Nephron progenitor cell (in vitro differentiated cells): ENCODE data around the gene USF2.
A peak's percentile ranks its signal among the peaks of the same experiment; 100 is the strongest.

Experiments
- DNase-seq: peaks from one replicate; pipeline ENCODE4 v3.0.0; 2021
- H3K27ac Mint-ChIP-seq: 2 replicates; pipeline ENCODE4 v1.8.0; 2021; ENCODE audit warnings: mild to moderate bottlenecking, moderate library complexity, mixed read lengths
- H3K27me3 Mint-ChIP-seq: 2 replicates; pipeline ENCODE4 v1.8.0; 2021; ENCODE audit warnings: mild to moderate bottlenecking, low read depth, mixed read lengths; ENCODE audit not compliant: poor library complexity
- H3K36me3 Mint-ChIP-seq: 2 replicates; pipeline ENCODE4 v1.8.0; 2021; ENCODE audit warnings: low read depth, mixed read lengths
- H3K4me1 Mint-ChIP-seq: 2 replicates; pipeline ENCODE4 v1.8.0; 2021; ENCODE audit warnings: mixed read lengths
- H3K4me3 Mint-ChIP-seq: 2 replicates; pipeline ENCODE4 v1.8.0; 2021; ENCODE audit warnings: mild to moderate bottlenecking, moderate library complexity, mixed read lengths
- H3K9me3 Mint-ChIP-seq: 2 replicates; pipeline ENCODE4 v1.8.0; 2021; ENCODE audit warnings: mild to moderate bottlenecking, moderate library complexity, mixed read lengths
- TF ChIP-seq, protein P1 (sequence below): fragments of 200-600 bp; sonication (generic); IDR thresholded peaks from 2 replicates; pipeline ENCODE4 v1.5.0; 2021; ENCODE audit warnings: antibody characterized with exemption

Gene USF2

DNA sequence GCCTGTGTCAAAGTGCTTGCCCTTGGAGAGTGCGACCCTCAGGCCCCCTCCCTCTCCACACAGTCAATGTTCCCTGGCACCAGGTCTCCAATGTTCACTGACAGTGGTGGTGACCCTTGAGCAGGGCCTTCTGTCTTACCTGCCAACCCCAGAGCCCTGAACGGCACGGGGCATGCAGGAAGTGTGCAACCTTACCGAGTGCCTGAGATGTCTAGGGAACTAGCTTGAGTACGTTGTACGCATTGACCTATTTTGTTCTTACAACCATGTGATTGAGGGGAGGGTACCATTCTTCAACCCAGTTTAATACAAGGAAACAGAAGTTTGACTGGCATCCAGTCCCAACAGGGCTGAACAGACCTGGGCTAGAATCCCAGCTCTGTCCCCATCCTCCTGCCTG lies 36.4 kb downstream of the USF2 start:
- DNase-seq, result no peak
- Mint-ChIP-seq H3K9me3 (no peaks in the 10 kb centered on the region), H3K27ac (no peak overlapping the region), H3K4me1 (peaks cover 56% of the 10 kb centered on the region), H3K36me3 (no peaks in the 10 kb centered on the region), H3K27me3 (peaks cover 8% of the 10 kb centered on the region), H3K4me3 (no peak overlapping the region)
- TF ChIP-seq, protein P1, sequence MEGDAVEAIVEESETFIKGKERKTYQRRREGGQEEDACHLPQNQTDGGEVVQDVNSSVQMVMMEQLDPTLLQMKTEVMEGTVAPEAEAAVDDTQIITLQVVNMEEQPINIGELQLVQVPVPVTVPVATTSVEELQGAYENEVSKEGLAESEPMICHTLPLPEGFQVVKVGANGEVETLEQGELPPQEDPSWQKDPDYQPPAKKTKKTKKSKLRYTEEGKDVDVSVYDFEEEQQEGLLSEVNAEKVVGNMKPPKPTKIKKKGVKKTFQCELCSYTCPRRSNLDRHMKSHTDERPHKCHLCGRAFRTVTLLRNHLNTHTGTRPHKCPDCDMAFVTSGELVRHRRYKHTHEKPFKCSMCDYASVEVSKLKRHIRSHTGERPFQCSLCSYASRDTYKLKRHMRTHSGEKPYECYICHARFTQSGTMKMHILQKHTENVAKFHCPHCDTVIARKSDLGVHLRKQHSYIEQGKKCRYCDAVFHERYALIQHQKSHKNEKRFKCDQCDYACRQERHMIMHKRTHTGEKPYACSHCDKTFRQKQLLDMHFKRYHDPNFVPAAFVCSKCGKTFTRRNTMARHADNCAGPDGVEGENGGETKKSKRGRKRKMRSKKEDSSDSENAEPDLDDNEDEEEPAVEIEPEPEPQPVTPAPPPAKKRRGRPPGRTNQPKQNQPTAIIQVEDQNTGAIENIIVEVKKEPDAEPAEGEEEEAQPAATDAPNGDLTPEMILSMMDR, result no peak

GRCh38 chr19:35306473-35307246 lies 37.9 kb downstream of the USF2 start:
- Mint-ChIP-seq H3K36me3 (no peaks in the 10 kb centered on the region), H3K4me1 (peaks cover 71% of the 10 kb centered on the region), H3K27me3 (peaks cover 11% of the 10 kb centered on the region), H3K27ac (peak overlapping the region; percentile 32), H3K9me3 (no peaks in the 10 kb centered on the region), H3K4me3 (no peak overlapping the region)
- DNase-seq, result no peak
- TF ChIP-seq, protein P1, result peak; percentile 37

- DNase-seq, result no peak
- H3K27ac Mint-ChIP-seq, result peak overlapping the region; percentile 96
- no peaks in the 10 kb centered on the region for H3K9me3 Mint-ChIP-seq
- TF ChIP-seq, protein P1, result no peak
- peaks cover 11% of the 10 kb centered on the region for H3K27me3 Mint-ChIP-seq
- H3K4me3 Mint-ChIP-seq, result peak overlapping the region; percentile 58
- H3K36me3 Mint-ChIP-seq, result no peaks in the 10 kb centered on the region
- peaks cover 82% of the 10 kb centered on the region for H3K4me1 Mint-ChIP-seq
Measured at GRCh38 chr19:35307931-35308330, 39.2 kb downstream of the USF2 start.

DNA sequence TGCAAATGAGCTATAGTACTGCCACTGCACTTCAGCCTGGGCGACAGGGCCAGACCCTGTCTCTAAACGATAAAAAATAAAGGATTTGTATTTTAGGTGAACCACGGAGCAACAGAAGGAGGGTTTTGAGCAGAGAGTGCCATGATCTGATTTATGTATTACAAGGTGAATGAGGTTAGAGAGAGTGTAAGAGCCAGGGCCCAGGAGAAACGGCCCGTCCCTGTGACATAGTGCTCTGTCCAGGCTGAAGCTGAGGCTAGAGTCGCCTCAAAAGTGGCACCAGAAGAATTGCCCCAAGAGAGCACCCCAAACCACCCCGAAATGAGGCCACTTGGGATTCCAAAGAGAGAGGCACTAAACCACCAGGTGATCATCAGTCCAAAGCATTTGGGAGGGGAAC lies 40.1 kb downstream of the USF2 start:
- Mint-ChIP-seq H3K27me3 (peaks cover 11% of the 10 kb centered on the region), H3K36me3 (no peaks in the 10 kb centered on the region), H3K27ac (peak overlapping the region; percentile 99), H3K9me3 (no peaks in the 10 kb centered on the region), H3K4me3 (peak overlapping the region; percentile 70), H3K4me1 (peaks cover 88% of the 10 kb centered on the region)
- TF ChIP-seq, protein P1, result no peak
- DNase-seq, result no peak

GRCh38 chr19:35309481-35310279 lies 40.9 kb downstream of the USF2 start:
- peak overlapping the region; percentile 99 for H3K27ac Mint-ChIP-seq

More at GRCh38 chr19:35309481-35310279, 40.9 kb downstream of the USF2 start:
- DNase-seq, result peak; percentile 68
- Mint-ChIP-seq H3K27me3 (peaks cover 11% of the 10 kb centered on the region), H3K36me3 (no peaks in the 10 kb centered on the region), H3K4me3 (peak overlapping the region; percentile 70), H3K4me1 (peaks cover 92% of the 10 kb centered on the region), H3K9me3 (no peaks in the 10 kb centered on the region)
- TF ChIP-seq, protein P1, result no peak
